Measurements from ENCODE around the gene RNF38.

RNF38 gene

DNA sequence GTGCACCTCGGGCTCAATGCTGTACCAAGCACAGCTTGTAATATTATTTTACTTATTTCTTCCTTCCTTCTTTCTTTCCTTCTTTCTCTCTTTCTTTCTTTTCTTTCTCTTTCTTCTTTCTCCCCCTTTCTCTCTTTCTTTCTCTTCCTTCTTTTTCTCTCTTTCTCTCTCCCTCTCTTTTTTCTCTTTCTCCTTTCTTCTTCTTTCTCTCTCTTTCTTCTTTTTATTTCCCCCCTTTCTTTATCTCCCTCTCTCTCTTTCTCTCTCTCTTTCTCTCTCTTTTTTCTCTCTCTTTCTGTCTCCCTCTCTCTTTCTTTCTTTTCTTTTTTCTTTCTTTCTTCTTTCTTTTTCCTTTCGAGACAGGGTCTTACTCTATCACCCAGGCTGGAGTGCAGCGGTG, 109.1 kb downstream of the RNF38 start:
- no peak for DNase-seq

DNA sequence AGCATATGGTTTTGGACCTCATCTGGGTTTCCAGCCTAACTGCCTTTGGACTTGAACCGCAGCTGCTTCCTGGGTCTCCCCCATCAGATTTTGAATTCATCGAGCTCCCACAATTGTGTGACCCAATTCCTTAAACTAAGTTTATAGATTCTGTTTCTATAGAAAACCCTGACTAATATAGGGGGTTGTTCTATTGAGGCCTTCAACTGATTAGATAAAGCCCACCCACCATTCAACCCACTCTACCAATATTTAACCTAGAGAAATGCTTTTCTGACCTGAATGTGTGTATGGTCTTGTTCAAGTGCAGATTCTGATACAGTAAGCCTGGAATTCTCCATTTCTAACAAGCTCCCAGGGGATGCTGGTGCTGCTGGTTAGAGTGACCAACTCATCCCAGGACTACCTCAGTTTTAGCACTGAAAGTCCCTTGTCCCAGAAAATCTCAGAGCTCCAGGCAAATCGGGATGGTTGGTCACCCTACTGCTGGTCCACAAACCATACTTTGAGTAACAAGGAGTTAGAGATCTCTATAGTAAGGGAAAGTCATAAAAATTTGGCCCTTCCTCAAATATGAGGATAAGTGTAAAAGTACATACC, 110.1 kb downstream of the RNF38 start:
- no peak for DNase-seq

DNA sequence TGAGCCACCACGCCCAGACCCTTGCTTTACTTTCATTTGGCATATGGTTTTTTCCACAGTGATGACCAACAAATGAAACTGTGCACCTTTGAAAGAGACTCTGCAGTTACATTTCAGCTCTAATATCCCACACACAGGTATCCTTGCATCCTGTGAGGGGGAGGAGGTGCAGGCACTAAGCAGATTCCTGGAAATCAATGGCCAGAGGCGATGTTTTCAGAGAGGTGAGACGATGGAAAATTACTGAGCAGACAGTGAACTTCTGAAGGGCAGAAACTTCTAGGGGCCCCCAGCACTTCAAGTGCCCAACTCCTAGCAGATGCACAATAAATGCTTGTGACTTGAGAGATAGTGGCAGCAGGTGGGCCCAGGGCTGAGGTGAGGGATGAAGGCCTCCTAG, 112.0 kb downstream of the RNF38 start:
- no peak for DNase-seq
